Mesothelial cell of epicardium (in vitro differentiated cells): ENCODE results near the gene ARSK. TPM values are rescaled to one million over a fixed set of nuclear protein-coding genes. Genes with fewer than 3 reads are reported as not detected.

Experiments
- DNase-seq, 2 experiments: peaks; one replicate each; pipeline ENCODE4 v3.0.0; 2021; ENCODE audit warnings: low spot score in 2 of 2; ENCODE audit not compliant: unreplicated experiment in 2 of 2
- H3K27ac Mint-ChIP-seq: 2 replicates; pipeline ENCODE4 v1.8.0; 2021; ENCODE audit warnings: mixed read lengths
- H3K27me3 Mint-ChIP-seq: 2 replicates; pipeline ENCODE4 v1.8.0; 2021; ENCODE audit warnings: low read depth, mixed read lengths
- H3K36me3 Mint-ChIP-seq: 2 replicates; pipeline ENCODE4 v1.8.0; 2021; ENCODE audit warnings: mixed read lengths
- H3K4me1 Mint-ChIP-seq: 2 replicates; pipeline ENCODE4 v1.8.0; 2021; ENCODE audit warnings: mixed read lengths
- H3K4me3 Mint-ChIP-seq: 2 replicates; pipeline ENCODE4 v1.8.0; 2021; ENCODE audit warnings: mild to moderate bottlenecking, moderate library complexity, mixed read lengths
- H3K9me3 Mint-ChIP-seq: 2 replicates; pipeline ENCODE4 v1.8.0; 2021; ENCODE audit warnings: mixed read lengths
- total RNA-seq: library from RNA; stranded (reverse); gene quantifications from 3 replicates; pipeline ENCODE4 v1.2.1, GENCODE V29; 2021
- TF ChIP-seq, protein P1 (sequence below): fragments of 200-600 bp; sonication (generic); IDR thresholded peaks from one replicate; pipeline ENCODE4 v1.5.0; 2021; ENCODE audit warnings: antibody characterized with exemption; ENCODE audit not compliant: unreplicated experiment

ARSK gene
- total RNA-seq, 1 donor from 2014 or later, result 10.4 TPM

DNA sequence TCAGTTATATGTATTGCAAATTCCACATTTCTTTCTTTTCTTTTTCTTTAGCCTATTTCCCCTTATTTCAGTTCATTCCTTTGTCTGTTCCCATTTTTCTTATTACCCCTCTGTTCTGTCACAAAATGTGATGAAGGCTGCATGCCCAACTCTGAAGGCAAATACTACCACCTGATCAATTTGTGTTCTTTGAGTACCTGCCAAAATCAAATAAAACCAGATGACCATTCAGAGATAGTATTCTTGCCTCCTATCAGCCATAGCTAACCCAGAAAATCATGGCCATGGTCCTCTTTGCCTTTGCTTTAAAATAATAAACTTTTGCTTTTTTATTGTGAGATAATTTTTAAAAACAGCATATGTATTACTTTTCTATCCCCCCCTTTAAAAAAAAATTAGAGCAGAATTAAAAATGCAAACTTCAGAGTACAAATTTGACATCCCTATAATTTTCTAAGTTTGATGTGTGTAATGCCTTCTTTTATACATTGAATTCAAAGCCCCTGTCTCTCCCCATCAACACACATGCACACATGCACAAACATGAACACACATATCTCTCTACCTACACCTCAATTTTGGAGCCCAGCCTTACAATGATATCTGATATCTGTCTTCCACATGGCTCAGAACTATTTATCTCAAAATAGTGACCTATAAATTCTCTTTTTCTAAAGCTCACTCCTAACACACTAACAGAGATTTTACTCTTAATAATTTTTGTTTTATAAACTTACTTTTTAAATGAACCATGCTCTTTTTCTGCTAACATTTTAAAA lies 95.1 kb downstream of the ARSK start:
- TF ChIP-seq, protein P1, sequence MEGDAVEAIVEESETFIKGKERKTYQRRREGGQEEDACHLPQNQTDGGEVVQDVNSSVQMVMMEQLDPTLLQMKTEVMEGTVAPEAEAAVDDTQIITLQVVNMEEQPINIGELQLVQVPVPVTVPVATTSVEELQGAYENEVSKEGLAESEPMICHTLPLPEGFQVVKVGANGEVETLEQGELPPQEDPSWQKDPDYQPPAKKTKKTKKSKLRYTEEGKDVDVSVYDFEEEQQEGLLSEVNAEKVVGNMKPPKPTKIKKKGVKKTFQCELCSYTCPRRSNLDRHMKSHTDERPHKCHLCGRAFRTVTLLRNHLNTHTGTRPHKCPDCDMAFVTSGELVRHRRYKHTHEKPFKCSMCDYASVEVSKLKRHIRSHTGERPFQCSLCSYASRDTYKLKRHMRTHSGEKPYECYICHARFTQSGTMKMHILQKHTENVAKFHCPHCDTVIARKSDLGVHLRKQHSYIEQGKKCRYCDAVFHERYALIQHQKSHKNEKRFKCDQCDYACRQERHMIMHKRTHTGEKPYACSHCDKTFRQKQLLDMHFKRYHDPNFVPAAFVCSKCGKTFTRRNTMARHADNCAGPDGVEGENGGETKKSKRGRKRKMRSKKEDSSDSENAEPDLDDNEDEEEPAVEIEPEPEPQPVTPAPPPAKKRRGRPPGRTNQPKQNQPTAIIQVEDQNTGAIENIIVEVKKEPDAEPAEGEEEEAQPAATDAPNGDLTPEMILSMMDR, result no peak
- DNase-seq, result no peak
- peaks cover 8% of the 10 kb centered on the region for H3K4me1 Mint-ChIP-seq
- no peak overlapping the region for H3K4me3 Mint-ChIP-seq
- H3K27me3 Mint-ChIP-seq, result no peaks in the 10 kb centered on the region
- H3K9me3 Mint-ChIP-seq, result no peaks in the 10 kb centered on the region
- peaks cover 4% of the 10 kb centered on the region for H3K36me3 Mint-ChIP-seq
- H3K27ac Mint-ChIP-seq, result no peak overlapping the region

DNA sequence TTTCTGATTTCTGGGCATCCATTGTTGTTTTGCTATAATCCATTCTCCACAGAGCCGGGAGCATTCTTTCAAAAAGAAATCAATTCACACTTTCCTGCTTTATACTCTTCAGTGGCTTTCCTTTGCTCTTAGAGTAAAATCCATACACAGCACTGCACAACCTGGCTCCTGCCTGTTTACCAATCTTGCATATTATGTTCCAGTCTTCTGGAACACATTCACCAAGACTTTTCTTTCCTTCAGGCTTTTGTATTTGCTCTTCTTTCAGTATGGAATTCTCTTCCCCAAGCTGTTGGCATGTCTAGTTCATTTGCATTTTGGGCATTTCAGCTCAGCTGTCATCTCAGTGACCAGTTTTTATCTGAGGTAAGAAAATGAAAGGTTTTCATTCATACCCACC lies 97.9 kb downstream of the ARSK start:
- peaks cover 12% of the 10 kb centered on the region for H3K4me1 Mint-ChIP-seq
- TF ChIP-seq, protein P1, result no peak
- no peak for DNase-seq
- H3K4me3 Mint-ChIP-seq, result no peak overlapping the region
- no peaks in the 10 kb centered on the region for H3K9me3 Mint-ChIP-seq
- peaks cover 4% of the 10 kb centered on the region for H3K36me3 Mint-ChIP-seq
- no peak overlapping the region for H3K27ac Mint-ChIP-seq
- no peaks in the 10 kb centered on the region for H3K27me3 Mint-ChIP-seq

DNA sequence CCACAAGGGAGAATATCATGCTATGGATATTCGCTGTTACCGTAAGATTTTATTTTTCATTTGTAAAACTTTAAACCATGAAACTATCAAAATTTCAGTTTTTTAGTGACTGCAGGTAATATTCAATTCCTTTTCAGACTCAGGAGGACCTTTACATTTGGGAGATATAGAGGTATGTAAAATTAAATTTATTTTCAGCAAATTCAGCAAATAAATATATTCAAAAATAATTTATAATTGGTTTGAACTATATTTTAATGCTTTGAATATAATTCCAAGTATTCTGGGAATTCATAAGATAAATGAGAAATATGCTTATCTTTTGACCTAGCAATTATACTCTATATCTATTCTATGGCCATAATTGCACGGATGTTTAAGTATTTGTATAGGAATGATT lies 99.3 kb downstream of the ARSK start:
- Mint-ChIP-seq H3K27me3 (no peaks in the 10 kb centered on the region), H3K4me1 (peaks cover 10% of the 10 kb centered on the region), H3K27ac (no peak overlapping the region), H3K4me3 (no peak overlapping the region), H3K36me3 (peaks cover 4% of the 10 kb centered on the region), H3K9me3 (no peaks in the 10 kb centered on the region)
- TF ChIP-seq, protein P1, result no peak
- DNase-seq, result no peak

Other genes with a start within 250 kb of the ARSK start
- gene FAM81B, start 163.7 kb upstream of the ARSK start, total RNA-seq, result 2.7 to 4.3 TPM (median 4.0 TPM) in 3 replicates
- gene SKIC3, start 124 bp upstream of the ARSK start, total RNA-seq, result 96.6 to 102 TPM (median 101 TPM) in 3 replicates
- gene GPR150, start 65.0 kb downstream of the ARSK start, total RNA-seq, result not detected in 3 replicates
- 3.4 to 4.2 TPM (median 3.5 TPM) in 3 replicates for gene RFESD, start 91.7 kb downstream of the ARSK start, total RNA-seq
- 0.74 to 1.3 TPM (median 0.95 TPM) in 3 replicates for gene SPATA9, start 127.9 kb downstream of the ARSK start, total RNA-seq
- 146 to 154 TPM (median 153 TPM) in 3 replicates for gene RHOBTB3, start 176.2 kb downstream of the ARSK start, total RNA-seq